Stomach (tissue), 9 donors: ENCODE data around the gene RIOK2. TPM values are rescaled to one million over a fixed set of nuclear protein-coding genes. Genes with fewer than 3 reads are reported as not detected.
"Not testable (repeated sequence)": the region's sequence is repeated elsewhere in the genome, so short reads cannot be mapped to it uniquely, and the experiment has no call there.

Source experiments
- DNase-seq, 2 donors: peaks; one replicate each; pipeline versions ENCODE4 v3.0.0 to v3.0.0-alpha.2; 2013 to 2019
- H3K27ac ChIP-seq, 5 donors: fragments of 200-600 bp in 4 of 5; sonication (generic) in 4 of 5; one replicate each; pipeline ENCODE4 v1.5.1; 2013 to 2019; ENCODE audit warnings: mild to moderate bottlenecking in 1 of 5, moderate library complexity in 1 of 5
- H3K27me3 ChIP-seq, 3 donors: fragments of 200-600 bp; sonication (generic); one replicate each; pipeline ENCODE4 v1.5.1; 2017 to 2019; ENCODE audit warnings: mixed run types in 1 of 3
- H3K36me3 ChIP-seq, 4 donors: fragments of 200-600 bp; sonication (generic); 1 replicate in 3 of 4; 2 replicates in 1 of 4; pipeline ENCODE4 v1.5.1; 2016 to 2019
- H3K4me1 ChIP-seq, 4 donors: fragments of 200-600 bp; sonication (generic); one replicate each; pipeline ENCODE4 v1.5.1; 2016 to 2019
- H3K4me3 ChIP-seq, 4 donors: fragments of 200-600 bp; sonication (generic) in 3 of 4; one replicate each; pipeline ENCODE4 v1.5.1; 2016 to 2019; ENCODE audit warnings: mild to moderate bottlenecking in 1 of 4
- H3K9me3 ChIP-seq, 4 donors: fragments of 200-600 bp; sonication (generic); one replicate each; pipeline ENCODE4 v1.5.1; 2016 to 2019
- CTCF ChIP-seq, 7 experiments: fragments of 450-650 bp in 4 of 7; fragments of 200-600 bp in 3 of 7; sonication (generic) in 3 of 7; IDR thresholded peaks; one replicate each; pipeline ENCODE4 v1.5.1; 2016 to 2019; ENCODE audit warnings: antibody characterized with exemption in 7 of 7, control low read depth in 2 of 7, mild to moderate bottlenecking in 1 of 7
- EP300 ChIP-seq: sonication (generic); formaldehyde crosslinking; IDR thresholded peaks from one replicate; pipeline ENCODE4 v1.6.1; 2017; ENCODE audit warnings: antibody characterized with exemption
- POLR2A ChIP-seq, 4 donors: fragments of 450-650 bp; IDR thresholded peaks; one replicate each; pipeline ENCODE4 v1.6.1; 2016; ENCODE audit warnings: antibody characterized with exemption in 4 of 4, control low read depth in 2 of 4, mild to moderate bottlenecking in 1 of 4, moderate library complexity in 1 of 4
- POLR2AphosphoS5 ChIP-seq, 3 donors: sonication (generic); formaldehyde crosslinking; IDR thresholded peaks; one replicate each; pipeline ENCODE4 v1.6.1; 2016; ENCODE audit warnings: antibody characterized with exemption in 3 of 3
- WGBS, 5 donors: extraction: QIAGEN DNeasy Blood & Tissue Kit in 3 of 5; methylation state at CpG; one replicate each; pipeline versions ENCODE4 v1.1.5 to v1.1.7; 2013 to 2018; 5-methylcytosine and 5-hydroxymethylcytosine counted together
- intact Hi-C: fragments of 100-400 bp; cut with DNase I; formaldehyde crosslinking; loops from one replicate; pipeline ENCODE4 v1.15.1; 2023; ENCODE audit warnings: low total_unique reads
- polyA plus RNA-seq, 3 donors: library from polyadenylated mRNA; stranded (reverse); fragments of 200-250 nt; gene quantifications; one replicate each; pipeline ENCODE4 v1.2.3, GENCODE V29; 2013
- total RNA-seq, 5 donors: library from RNA; depleted of rRNA; stranded (reverse); fragments of >200 nt; gene quantifications; one replicate each; pipeline versions ENCODE4 v1.1.0 to v1.2.3, GENCODE V29; 2014 to 2016
- donor health status: healthy with polysubstance abuse.
- donor health status: Bipolar disorder and iron deficiency.
- donor health status: healthy.

Gene RIOK2
- total and polyA plus RNA-seq, 8 donors: 1.2 to 42.2 (median 11.1) TPM

- peak in 1 of 2 donors; percentile 77 for DNase-seq
- WGBS, 5 donors: 49 to 54% (median 51%) methylated on average over 6 of the region's 6 CpGs
Observed at GRCh38 chr5:97142521-97143254, 40.4 kb downstream of the RIOK2 start, which contains the start of gene LIX1. LIX1 (minus strand) TSS chr5:97142611; CDS start chr5:97142576, 35 bp downstream.

GRCh38 chr5:97141539-97141938 is 41.5 kb downstream of the RIOK2 start:
- no peaks in the 10 kb centered on the region for H3K36me3 ChIP-seq
- intact Hi-C loops: no loop called here
- H3K27me3 ChIP-seq: no peaks in the 10 kb centered on the region
- peaks cover 0 to 28% (median 0%) of the 10 kb centered on the region in 4 donors for H3K4me1 ChIP-seq
- no peak overlapping the region for H3K4me3 ChIP-seq
- H3K9me3 ChIP-seq: no peaks in the 10 kb centered on the region
- TF ChIP-seq POLR2AphosphoS5 (IDR thresholded peaks at IDR 0.05) (no peak), POLR2A (IDR thresholded peaks at IDR 0.05) (no peak), EP300 (no peak), CTCF (IDR thresholded peaks at IDR 0.05) (no peak)
- no peak overlapping the region for H3K27ac ChIP-seq
- no peak for DNase-seq
- 29 to 46% (median 42%) methylated on average over 2 of the region's 2 CpGs for WGBS, 5 donors

More at GRCh38 chr5:97142521-97143254, 40.4 kb downstream of the RIOK2 start, which contains the start of gene LIX1:
- TF ChIP-seq EP300 (no peak), CTCF (IDR thresholded peaks at IDR 0.05) (peak in 4 of 7 experiments; percentile 12 to 34 (median 30))
- H3K27me3 ChIP-seq: no peaks in the 10 kb centered on the region
- no peak within 1 kb of the TSS for H3K4me3 ChIP-seq
- no peaks in the 10 kb centered on the region for H3K9me3 ChIP-seq
- no peaks in the 10 kb centered on the region for H3K36me3 ChIP-seq
- peaks cover 0 to 28% (median 0%) of the 10 kb centered on the region in 4 donors for H3K4me1 ChIP-seq
- intact Hi-C loops: no loop called here
- H3K27ac ChIP-seq: no peak within 1 kb of the TSS

- H3K27ac ChIP-seq: no peak overlapping the region
- H3K27me3 ChIP-seq: no peaks in the 10 kb centered on the region
- peaks cover 0 to 28% (median 0%) of the 10 kb centered on the region in 4 donors for H3K4me1 ChIP-seq
- no peak overlapping the region for H3K4me3 ChIP-seq
- intact Hi-C loops: no loop called here
- TF ChIP-seq CTCF (IDR thresholded peaks at IDR 0.05) (no peak), EP300 (no peak), POLR2AphosphoS5 (IDR thresholded peaks at IDR 0.05) (no peak), POLR2A (IDR thresholded peaks at IDR 0.05) (no peak)
- H3K9me3 ChIP-seq: no peaks in the 10 kb centered on the region
- DNase-seq: no peak
- 42 to 52% (median 46%) methylated on average over 4 of the region's 4 CpGs for WGBS, 5 donors
- no peaks in the 10 kb centered on the region for H3K36me3 ChIP-seq
Observed at GRCh38 chr5:97141031-97141430, 42.0 kb downstream of the RIOK2 start.

GRCh38 chr5:97140250-97140649 is 42.8 kb downstream of the RIOK2 start:
- H3K36me3 ChIP-seq, H3K27me3 ChIP-seq, H3K27ac ChIP-seq, H3K4me3 ChIP-seq, DNase-seq, intact Hi-C loops, H3K9me3 ChIP-seq: not testable (repeated sequence)
- peaks cover 0 to 28% (median 0%) of the 10 kb centered on the region in 4 donors for H3K4me1 ChIP-seq
- 19 to 58% (median 27%) methylated on average over 1 of the region's 1 CpG for WGBS, 5 donors

GRCh38 chr5:97136475-97136874 is 46.6 kb downstream of the RIOK2 start:
- H3K4me3 ChIP-seq: no peak overlapping the region
- TF ChIP-seq POLR2AphosphoS5 (IDR thresholded peaks at IDR 0.05): no peak
- TF ChIP-seq EP300: no peak
- TF ChIP-seq POLR2A (IDR thresholded peaks at IDR 0.05): no peak
- TF ChIP-seq CTCF (IDR thresholded peaks at IDR 0.05): no peak

More at GRCh38 chr5:97136475-97136874, 46.6 kb downstream of the RIOK2 start:
- intact Hi-C loops: no loop called here
- Histone ChIP-seq H3K27ac (no peak overlapping the region), H3K4me1 (peaks cover 0 to 15% (median 0%) of the 10 kb centered on the region in 4 donors), H3K9me3 (no peaks in the 10 kb centered on the region), H3K27me3 (no peaks in the 10 kb centered on the region), H3K36me3 (no peaks in the 10 kb centered on the region)
- WGBS, 5 donors: 68 to 87% (median 80%) methylated on average over 4 of the region's 4 CpGs
- DNase-seq: no peak
